NCI-H748 treated with DMSO at 0.1 percent for 48 hours (cell line): ENCODE measurements around the gene DLL4.

Experiments
- DNase-seq: peaks from one replicate; lab custom pipeline; 2025; lab: John Stamatoyannopoulos, UW

The DLL4 gene

GRCh38 chr15:40926659-40927494 lies 2.3 kb upstream of the DLL4 start:
- no peak for DNase-seq

DNA sequence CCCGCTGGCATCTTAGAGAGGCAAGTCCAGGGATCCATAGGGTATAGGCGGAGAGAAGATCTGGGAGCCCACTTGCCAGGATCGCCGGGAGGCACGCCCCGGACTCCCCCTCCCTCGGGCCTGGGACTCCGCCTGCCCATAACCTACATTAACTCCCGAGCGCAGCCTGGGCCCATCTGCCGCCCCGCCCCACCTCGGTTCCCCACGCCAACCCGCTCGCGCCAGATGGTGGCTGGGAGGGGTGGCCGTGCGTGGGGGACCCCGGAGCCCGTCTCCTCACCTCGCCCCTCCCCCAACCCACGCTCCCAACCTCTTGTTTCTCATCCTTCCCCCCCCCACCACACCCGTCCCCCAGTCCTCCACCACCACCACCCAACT lies 1.7 kb upstream of the DLL4 start:
- peak; percentile 18 for DNase-seq

DNA sequence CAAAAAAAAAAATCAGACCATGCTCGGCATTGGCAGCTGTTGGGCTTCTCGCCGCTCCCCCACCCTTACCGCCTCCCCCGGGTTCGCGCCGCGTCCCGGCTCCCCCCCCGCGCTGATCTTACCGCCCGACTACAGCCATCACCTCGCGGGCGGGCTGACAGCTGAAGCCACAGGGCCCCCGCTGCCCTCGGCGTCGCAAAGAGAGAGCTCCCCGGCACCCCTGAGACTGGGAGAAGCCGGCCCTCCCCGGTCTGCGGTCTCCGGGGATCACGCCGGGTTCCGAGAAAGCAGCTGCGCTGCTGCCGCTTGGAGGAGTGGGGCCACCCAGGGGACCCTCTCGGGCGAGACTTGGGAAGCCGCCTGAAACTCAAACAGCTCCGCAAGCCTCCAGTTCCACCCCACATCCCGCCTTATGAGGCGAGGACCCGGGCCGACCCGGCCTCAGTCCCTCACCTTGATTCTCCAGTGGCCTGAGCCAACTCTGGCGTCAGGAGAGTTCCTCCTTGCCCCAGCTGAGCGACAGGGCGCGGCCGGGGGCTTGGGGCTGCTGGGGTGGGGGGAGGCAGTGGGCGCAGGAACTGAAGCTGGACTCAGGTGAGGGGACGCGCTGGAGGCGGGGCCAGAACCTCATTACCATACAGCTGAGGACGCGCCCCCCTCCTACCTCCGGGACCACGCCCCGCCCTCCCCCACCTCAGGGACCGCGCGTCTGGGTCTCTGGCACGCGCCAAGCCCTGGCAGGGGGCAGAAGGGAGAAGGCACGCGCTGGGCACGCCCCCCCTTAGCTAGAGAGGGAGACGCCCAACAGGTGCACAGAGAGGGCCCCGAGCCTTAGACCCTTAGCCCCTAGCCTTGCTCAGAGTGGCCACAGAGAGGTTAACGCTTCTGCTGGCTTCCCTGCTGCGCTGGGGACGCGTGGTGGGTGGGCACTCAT lies 1.0 kb upstream of the DLL4 start:
- DNase-seq = peak; percentile 88

- no peak for DNase-seq
Observed at GRCh38 chr15:40929660-40930429, 705 bp downstream of the DLL4 start.

DNA sequence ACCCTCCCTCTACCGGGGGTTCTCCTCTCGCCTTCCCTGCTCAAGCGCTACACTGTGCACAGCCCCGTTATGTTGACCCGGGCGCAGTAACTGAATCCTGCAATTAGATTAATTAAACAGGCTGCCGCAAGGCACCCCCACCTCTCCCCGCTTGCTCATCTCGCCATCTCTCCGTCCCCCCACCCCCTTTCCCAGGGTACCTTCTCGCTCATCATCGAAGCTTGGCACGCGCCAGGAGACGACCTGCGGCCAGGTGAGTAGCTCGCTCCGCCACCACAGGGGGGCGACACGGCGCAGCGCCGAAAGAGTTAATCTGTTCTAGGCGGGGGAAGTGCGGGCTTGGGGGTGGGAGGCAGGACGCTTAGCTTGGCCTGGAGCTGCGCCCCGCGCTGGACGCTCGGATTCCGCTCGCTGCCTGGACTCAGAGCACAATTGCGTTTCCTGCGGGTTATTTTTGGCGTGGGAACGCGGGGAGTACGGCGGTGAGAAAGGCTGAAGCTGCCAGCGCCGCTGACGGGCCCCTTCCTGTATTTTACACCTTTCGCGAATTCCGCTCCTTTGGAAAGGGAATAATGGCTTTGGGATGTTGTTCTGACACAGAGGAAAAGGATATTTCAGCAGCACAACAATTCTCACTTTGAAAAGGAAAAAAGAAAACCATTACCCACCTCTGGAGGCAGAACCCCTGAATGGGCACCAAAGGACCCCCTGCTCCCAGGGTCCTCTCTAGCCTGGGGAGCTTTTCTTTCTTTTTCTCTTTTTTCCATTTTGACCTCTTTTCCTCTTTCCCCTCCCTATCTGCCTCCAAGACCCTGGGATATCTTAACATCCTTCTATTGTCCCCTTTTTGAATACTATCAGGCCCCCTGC lies 1.5 kb downstream of the DLL4 start:
- peak; percentile 27 for DNase-seq

DNA sequence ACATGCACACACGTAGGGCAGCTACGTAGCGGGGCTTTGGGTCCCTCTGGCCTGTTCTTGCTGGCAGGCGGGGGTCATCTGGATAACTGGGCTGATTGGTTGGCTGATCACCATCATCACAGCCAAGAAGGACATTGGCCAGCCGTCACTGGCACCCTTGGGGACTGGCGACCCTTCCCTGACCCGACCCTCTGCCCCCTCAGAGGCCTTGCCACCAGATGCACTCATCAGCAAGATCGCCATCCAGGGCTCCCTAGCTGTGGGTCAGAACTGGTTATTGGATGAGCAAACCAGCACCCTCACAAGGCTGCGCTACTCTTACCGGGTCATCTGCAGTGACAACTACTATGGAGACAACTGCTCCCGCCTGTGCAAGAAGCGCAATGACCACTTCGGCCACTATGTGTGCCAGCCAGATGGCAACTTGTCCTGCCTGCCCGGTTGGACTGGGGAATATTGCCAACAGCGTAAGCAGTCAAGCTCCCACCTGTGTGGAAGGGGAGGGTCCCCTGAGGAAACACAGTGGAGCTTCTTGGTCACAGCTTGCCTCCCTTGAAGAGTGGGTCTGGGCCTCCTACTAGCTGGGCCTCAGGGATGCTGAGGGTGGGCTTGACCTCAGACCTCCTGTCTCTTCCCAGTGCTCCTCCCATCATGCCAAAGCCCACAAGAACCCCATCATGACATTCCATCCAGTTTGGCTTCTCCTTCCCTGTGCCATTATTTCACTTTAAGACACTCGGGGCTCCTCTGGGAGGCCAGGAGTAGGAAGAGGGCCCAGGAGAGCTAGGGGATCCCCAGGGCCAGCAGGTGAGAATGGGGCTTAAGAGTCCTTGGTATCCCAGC lies 2.4 kb downstream of the DLL4 start:
- DNase-seq = no peak

GRCh38 chr15:40932156-40932555 lies 3.0 kb downstream of the DLL4 start:
- DNase-seq = no peak

GRCh38 chr15:40932649-40933516 lies 3.7 kb downstream of the DLL4 start:
- peak; percentile 21 for DNase-seq

DNA sequence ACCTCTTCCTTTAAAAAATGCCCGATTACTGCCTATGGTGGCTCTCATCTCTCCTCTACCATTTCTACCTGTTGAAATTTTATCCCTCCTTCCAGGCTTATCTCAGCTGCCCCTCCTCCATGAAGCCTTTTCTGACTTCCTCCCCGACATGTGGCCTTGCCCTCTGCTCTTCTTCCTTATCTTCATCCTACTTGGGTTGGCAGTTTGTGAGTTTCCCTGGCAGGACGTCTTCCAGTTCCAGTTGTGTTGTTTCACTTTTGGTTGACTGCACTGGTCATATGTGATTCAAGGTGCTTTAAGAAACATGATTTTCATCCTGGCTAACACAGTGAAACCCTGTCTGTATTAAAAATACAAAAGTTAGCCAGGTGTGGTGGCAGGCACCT lies 4.4 kb downstream of the DLL4 start:
- DNase-seq = no peak

DNA sequence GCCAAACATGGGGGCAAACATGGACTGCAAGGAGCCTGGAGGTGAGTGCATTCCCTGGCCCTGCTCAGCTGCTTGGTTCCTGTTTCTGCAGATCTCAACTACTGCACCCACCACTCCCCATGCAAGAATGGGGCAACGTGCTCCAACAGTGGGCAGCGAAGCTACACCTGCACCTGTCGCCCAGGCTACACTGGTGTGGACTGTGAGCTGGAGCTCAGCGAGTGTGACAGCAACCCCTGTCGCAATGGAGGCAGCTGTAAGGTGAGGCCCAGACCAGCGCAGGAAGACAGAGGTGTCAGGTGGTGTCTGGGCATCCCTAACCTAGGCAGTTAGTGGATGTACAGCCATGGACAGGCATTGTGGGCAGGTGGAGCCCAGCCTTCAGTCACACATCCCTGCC lies 5.3 kb downstream of the DLL4 start:
- DNase-seq = no peak

- DNase-seq = no peak
Observed at GRCh38 chr15:40936234-40936708, 7.1 kb downstream of the DLL4 start.

- DNase-seq = no peak
Observed at GRCh38 chr15:40936709-40937666, 7.8 kb downstream of the DLL4 start.

DNA sequence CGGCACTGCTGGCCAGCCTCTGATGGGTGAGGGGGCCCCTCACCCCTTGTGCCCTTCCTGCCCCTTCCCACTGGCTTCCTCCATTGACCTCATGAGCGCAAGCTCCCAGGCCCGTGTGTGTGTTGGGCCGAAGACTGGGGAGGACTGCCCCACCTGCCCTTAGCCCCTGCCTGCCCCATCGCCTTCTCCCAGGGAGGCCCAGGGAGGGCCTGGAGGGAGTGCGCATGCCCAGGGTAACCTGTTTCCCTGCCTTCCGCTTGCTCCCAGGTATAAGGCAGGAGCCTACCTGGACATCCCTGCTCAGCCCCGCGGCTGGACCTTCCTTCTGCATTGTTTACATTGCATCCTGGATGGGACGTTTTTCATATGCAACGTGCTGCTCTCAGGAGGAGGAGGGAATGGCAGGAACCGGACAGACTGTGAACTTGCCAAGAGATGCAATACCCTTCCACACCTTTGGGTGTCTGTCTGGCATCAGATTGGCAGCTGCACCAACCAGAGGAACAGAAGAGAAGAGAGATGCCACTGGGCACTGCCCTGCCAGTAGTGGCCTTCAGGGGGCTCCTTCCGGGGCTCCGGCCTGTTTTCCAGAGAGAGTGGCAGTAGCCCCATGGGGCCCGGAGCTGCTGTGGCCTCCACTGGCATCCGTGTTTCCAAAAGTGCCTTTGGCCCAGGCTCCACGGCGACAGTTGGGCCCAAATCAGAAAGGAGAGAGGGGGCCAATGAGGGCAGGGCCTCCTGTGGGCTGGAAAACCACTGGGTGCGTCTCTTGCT lies 8.8 kb downstream of the DLL4 start:
- no peak for DNase-seq

DNA sequence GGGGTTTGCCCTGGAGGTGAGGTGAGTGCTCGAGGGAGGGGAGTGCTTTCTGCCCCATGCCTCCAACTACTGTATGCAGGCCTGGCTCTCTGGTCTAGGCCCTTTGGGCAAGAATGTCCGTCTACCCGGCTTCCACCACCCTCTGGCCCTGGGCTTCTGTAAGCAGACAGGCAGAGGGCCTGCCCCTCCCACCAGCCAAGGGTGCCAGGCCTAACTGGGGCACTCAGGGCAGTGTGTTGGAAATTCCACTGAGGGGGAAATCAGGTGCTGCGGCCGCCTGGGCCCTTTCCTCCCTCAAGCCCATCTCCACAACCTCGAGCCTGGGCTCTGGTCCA lies 9.4 kb downstream of the DLL4 start:
- DNase-seq = no peak

GRCh38 chr15:40940296-40940801 lies 11.2 kb downstream of the DLL4 start:
- no peak for DNase-seq

GRCh38 chr15:40941068-40941527 lies 12.0 kb downstream of the DLL4 start:
- DNase-seq = no peak
